ENCODE results near the gene AARS2. TPM values are rescaled to one million over a fixed set of nuclear protein-coding genes. Genes with fewer than 3 reads are reported as not detected.

The AARS2 gene
- total and polyA plus RNA-seq, 10 of the 15 experiments (the other 5 are each of a cell fraction or from before 2014, with no cell fraction given): 0.71 to 18.3 (median 12.7) TPM

DNA sequence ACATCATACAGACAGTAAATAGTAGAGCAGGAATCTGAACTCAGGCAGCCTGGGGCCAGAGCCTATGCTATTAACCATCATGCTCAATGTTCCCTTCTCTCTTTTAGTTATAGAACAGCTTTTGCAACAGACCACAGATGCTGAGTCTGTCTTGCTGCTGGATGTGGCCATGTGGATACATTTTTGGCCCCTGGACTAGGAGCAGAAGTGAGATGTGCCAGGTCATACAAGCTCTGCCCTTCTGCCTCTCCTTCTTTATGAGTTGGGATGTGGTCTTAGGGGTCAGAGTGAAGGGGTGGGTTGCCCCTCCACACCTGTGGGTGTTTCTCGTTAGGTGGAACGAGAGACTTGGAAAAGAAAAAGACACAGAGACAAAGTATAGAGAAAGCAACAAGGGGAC is 14.6 kb upstream of the AARS2 start:
- no TSS peak for BruUV-seq (replicated peaks)
- no peak for ATAC-seq

GRCh38 chr6:44327096-44327495 is 13.9 kb upstream of the AARS2 start:
- Histone ChIP-seq H4K20me1 (ENCODE audit: control insufficient read depth, insufficient read depth) (no peaks in the 10 kb centered on the region), H3K27ac (ENCODE audit: control insufficient read depth, insufficient read depth) (no peak overlapping the region), H3K4me2 (ENCODE audit: control insufficient read depth, insufficient read depth) (no peak overlapping the region), H3K9ac (ENCODE audit: control insufficient read depth, insufficient read depth, low read length) (no peak overlapping the region), H3K4me3 (no peak overlapping the region), H3K36me3 (ENCODE audit: control insufficient read depth in 2 of 2, insufficient read depth in 2 of 2, low read length in 1 of 2) (no peaks in the 10 kb centered on the region), H3K79me2 (ENCODE audit: control insufficient read depth, insufficient read depth, low read length) (no peaks in the 10 kb centered on the region), H3K4me1 (ENCODE audit: control insufficient read depth, insufficient read depth, low read length) (no peaks in the 10 kb centered on the region), H2AFZ (ENCODE audit: control insufficient read depth, low read depth, low read length) (no peak overlapping the region), H3K9me3 (replicated peaks; ENCODE audit: control insufficient read depth, insufficient read depth, low read length) (no peaks in the 10 kb centered on the region), H3K27me3 (replicated peaks in 1 of 2; ENCODE audit: control insufficient read depth in 2 of 2, insufficient read depth in 2 of 2, low read length in 1 of 2) (peaks cover 0 to 8% of the 10 kb centered on the region in 2 experiments; a peak in 2 of 4 replicates)
- BruUV-seq (replicated peaks): no TSS peak
- ChIA-PET CTCF (no interaction called here), POLR2A (no interaction called here), SMC1A (ENCODE audit: uncharacterized antibody, unreplicated experiment) (no interaction called here), RAD21 (ENCODE audit: unreplicated experiment) (no interaction called here)
- no peak for DNase-seq (ENCODE audit: low read depth, low spot score)
- TF ChIP-seq STAT3 (IDR thresholded peaks at IDR 0.05; ENCODE audit: low read depth, low read length) (no peak), USF1 (IDR thresholded peaks at IDR 0.05; ENCODE audit: borderline replicate concordance, extremely low read length, insufficient read depth, low read depth, low read length) (no peak), CUX1 (IDR thresholded peaks at IDR 0.05; ENCODE audit: insufficient replicate concordance, low read depth, low read length) (no peak)
- in situ Hi-C loops (cut with MboI) (no loop called here), intact Hi-C loops (cut with micrococcal nuclease; ENCODE audit: unreplicated experiment) (no loop called here)
- no peak for ATAC-seq
- no peak for FAIRE-seq

More for the DNA sequence above, 14.6 kb upstream of the AARS2 start:
- SMC1A ChIA-PET (ENCODE audit: uncharacterized antibody, unreplicated experiment): no interaction called here
- no peak overlapping the region for H3K27ac ChIP-seq (ENCODE audit: control insufficient read depth, insufficient read depth)
- H3K79me2 ChIP-seq (ENCODE audit: control insufficient read depth, insufficient read depth, low read length): no peaks in the 10 kb centered on the region
- no peaks in the 10 kb centered on the region for H3K36me3 ChIP-seq (ENCODE audit: control insufficient read depth in 2 of 2, insufficient read depth in 2 of 2, low read length in 1 of 2)
- H3K4me3 ChIP-seq: no peak overlapping the region
- POLR2A ChIA-PET: no interaction called here
- no peak overlapping the region for H2AFZ ChIP-seq (ENCODE audit: control insufficient read depth, low read depth, low read length)
- CTCF ChIA-PET: no interaction called here
- RAD21 ChIA-PET (ENCODE audit: unreplicated experiment): no interaction called here
- in situ Hi-C loops (cut with MboI) (no loop called here), intact Hi-C loops (cut with micrococcal nuclease; ENCODE audit: unreplicated experiment) (no loop called here)
- no peak overlapping the region for H3K9ac ChIP-seq (ENCODE audit: control insufficient read depth, insufficient read depth, low read length)
- H3K27me3 ChIP-seq (replicated peaks in 1 of 2; ENCODE audit: control insufficient read depth in 2 of 2, insufficient read depth in 2 of 2, low read length in 1 of 2): peaks cover 0 to 8% of the 10 kb centered on the region in 2 experiments; a peak in 2 of 4 replicates
- 0% methylated on average over 2 of the region's 2 CpGs for WGBS (ENCODE audit: insufficient coverage, insufficient replicate concordance, low lambda C conversion rate, missing lambda C conversion rate)
- FAIRE-seq (no peak), DNase-seq (ENCODE audit: low read depth, low spot score) (no peak)
- no peaks in the 10 kb centered on the region for H3K9me3 ChIP-seq (replicated peaks; ENCODE audit: control insufficient read depth, insufficient read depth, low read length)
- TF ChIP-seq CREM (IDR thresholded peaks at IDR 0.05; ENCODE audit: low read depth) (no peak), RAD21 (IDR thresholded peaks at IDR 0.05; ENCODE audit: insufficient read depth, low read depth, low read length) (no peak)
- no peaks in the 10 kb centered on the region for H3K4me1 ChIP-seq (ENCODE audit: control insufficient read depth, insufficient read depth, low read length)
- H4K20me1 ChIP-seq (ENCODE audit: control insufficient read depth, insufficient read depth): no peaks in the 10 kb centered on the region
- H3K4me2 ChIP-seq (ENCODE audit: control insufficient read depth, insufficient read depth): no peak overlapping the region
